HL-60 (cell line): Measurements from ENCODE around the gene ZNF441.

Experiments
- DNase-seq, 2 experiments: peaks; one replicate each; pipeline ENCODE4 v3.0.0-alpha.2; 2010 to 2020; ENCODE audit warnings: low read depth in 1 of 2, low spot score in 1 of 2
- H3K27ac ChIP-seq: fragments of 250-450 bp; sonication (Bioruptor Pico); replicated peaks from 2 replicates; pipeline ENCODE4 v1.5.1; 2020; ENCODE audit warnings: mild to moderate bottlenecking, moderate library complexity
- H3K27me3 ChIP-seq: fragments of 250-450 bp; sonication (Bioruptor Pico); 2 replicates; pipeline ENCODE4 v1.5.1; 2021; ENCODE audit warnings: mild to moderate bottlenecking, moderate library complexity; ENCODE audit not compliant: insufficient read depth, poor library complexity, severe bottlenecking
- H3K4me3 ChIP-seq: replicated peaks from 2 replicates; pipeline ENCODE4 v1.5.1; 2011; ENCODE audit warnings: mild to moderate bottlenecking, control low read depth, low read length; ENCODE audit not compliant: insufficient read depth
- GABPA ChIP-seq: IDR thresholded peaks from 2 replicates; pipeline ENCODE4 v1.6.1; 2012; ENCODE audit warnings: low read depth
- POLR2AphosphoS5 ChIP-seq: IDR thresholded peaks from 2 replicates; pipeline ENCODE4 v1.6.1; 2012; ENCODE audit warnings: low read depth
- SPI1 ChIP-seq: IDR thresholded peaks from 2 replicates; pipeline ENCODE4 v1.6.1; 2012; ENCODE audit warnings: low read depth, mild to moderate bottlenecking, borderline replicate concordance
- TF ChIP-seq, protein P1 (sequence below): IDR thresholded peaks from 2 replicates; pipeline ENCODE4 v1.6.1; 2012; ENCODE audit warnings: low read depth; ENCODE audit not compliant: insufficient replicate concordance
- TF ChIP-seq, protein P2 (sequence below): IDR thresholded peaks from one replicate; pipeline ENCODE4 v1.5.1; 2011; ENCODE audit warnings: low read length, control low read depth, inconsistent platforms; ENCODE audit not compliant: insufficient read depth

ZNF441 gene

DNA sequence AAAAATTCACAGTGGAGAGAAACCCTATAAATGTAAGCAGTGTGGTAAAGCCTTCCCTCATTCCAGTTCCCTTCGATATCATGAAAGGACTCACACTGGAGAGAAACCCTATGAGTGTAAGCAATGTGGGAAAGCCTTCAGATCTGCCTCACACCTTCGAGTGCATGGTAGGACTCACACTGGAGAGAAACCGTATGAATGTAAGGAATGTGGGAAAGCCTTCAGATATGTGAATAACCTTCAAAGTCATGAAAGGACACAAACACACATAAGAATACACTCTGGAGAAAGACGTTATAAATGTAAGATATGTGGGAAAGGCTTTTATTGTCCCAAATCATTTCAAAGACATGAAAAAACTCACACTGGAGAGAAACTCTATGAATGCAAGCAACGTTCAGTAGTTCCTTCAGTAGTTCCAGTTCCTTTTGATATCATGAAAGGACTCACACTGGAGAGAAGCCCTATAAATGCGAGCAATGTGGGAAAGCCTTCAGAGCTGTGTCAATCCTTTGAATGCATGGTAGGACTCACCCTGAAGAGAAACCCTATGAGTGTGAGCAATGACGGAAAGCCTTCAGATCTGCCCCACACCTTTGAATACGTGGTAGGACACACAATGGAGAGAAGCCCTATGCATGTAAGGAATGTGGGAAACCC, 65.6 kb downstream of the ZNF441 start:
- no peak for DNase-seq
- TF ChIP-seq, protein P1, sequence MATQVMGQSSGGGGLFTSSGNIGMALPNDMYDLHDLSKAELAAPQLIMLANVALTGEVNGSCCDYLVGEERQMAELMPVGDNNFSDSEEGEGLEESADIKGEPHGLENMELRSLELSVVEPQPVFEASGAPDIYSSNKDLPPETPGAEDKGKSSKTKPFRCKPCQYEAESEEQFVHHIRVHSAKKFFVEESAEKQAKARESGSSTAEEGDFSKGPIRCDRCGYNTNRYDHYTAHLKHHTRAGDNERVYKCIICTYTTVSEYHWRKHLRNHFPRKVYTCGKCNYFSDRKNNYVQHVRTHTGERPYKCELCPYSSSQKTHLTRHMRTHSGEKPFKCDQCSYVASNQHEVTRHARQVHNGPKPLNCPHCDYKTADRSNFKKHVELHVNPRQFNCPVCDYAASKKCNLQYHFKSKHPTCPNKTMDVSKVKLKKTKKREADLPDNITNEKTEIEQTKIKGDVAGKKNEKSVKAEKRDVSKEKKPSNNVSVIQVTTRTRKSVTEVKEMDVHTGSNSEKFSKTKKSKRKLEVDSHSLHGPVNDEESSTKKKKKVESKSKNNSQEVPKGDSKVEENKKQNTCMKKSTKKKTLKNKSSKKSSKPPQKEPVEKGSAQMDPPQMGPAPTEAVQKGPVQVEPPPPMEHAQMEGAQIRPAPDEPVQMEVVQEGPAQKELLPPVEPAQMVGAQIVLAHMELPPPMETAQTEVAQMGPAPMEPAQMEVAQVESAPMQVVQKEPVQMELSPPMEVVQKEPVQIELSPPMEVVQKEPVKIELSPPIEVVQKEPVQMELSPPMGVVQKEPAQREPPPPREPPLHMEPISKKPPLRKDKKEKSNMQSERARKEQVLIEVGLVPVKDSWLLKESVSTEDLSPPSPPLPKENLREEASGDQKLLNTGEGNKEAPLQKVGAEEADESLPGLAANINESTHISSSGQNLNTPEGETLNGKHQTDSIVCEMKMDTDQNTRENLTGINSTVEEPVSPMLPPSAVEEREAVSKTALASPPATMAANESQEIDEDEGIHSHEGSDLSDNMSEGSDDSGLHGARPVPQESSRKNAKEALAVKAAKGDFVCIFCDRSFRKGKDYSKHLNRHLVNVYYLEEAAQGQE: no peak
- TF ChIP-seq POLR2AphosphoS5 (no peak), GABPA (no peak), SPI1 (no peak)
- TF ChIP-seq, protein P2, sequence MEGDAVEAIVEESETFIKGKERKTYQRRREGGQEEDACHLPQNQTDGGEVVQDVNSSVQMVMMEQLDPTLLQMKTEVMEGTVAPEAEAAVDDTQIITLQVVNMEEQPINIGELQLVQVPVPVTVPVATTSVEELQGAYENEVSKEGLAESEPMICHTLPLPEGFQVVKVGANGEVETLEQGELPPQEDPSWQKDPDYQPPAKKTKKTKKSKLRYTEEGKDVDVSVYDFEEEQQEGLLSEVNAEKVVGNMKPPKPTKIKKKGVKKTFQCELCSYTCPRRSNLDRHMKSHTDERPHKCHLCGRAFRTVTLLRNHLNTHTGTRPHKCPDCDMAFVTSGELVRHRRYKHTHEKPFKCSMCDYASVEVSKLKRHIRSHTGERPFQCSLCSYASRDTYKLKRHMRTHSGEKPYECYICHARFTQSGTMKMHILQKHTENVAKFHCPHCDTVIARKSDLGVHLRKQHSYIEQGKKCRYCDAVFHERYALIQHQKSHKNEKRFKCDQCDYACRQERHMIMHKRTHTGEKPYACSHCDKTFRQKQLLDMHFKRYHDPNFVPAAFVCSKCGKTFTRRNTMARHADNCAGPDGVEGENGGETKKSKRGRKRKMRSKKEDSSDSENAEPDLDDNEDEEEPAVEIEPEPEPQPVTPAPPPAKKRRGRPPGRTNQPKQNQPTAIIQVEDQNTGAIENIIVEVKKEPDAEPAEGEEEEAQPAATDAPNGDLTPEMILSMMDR: no peak

DNA sequence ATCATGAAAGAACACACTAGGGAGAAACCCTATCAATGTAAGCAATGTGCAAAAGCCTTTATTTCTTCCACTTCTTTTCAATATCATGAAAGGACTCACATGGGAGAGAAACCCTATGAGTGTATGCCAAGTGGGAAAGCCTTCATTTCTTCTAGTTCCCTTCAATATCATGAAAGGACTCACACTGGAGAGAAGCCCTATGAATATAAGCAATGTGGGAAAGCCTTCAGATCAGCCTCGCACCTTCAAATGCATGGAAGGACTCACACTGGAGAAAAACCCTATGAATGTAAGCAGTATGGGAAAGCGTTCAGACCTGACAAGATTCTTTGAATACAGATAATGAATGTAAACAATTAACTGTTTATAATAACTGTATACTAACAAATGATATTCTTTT, 66.7 kb downstream of the ZNF441 start:
- Histone ChIP-seq H3K27me3 (no peaks in the 10 kb centered on the region), H3K4me3 (no peak overlapping the region), H3K27ac (no peak overlapping the region)
- no peak for DNase-seq
- TF ChIP-seq, protein P2: no peak
- TF ChIP-seq, protein P1: no peak
- TF ChIP-seq GABPA (no peak), SPI1 (no peak), POLR2AphosphoS5 (no peak)

More for the DNA sequence above, 65.6 kb downstream of the ZNF441 start:
- Histone ChIP-seq H3K27me3 (no peaks in the 10 kb centered on the region), H3K27ac (no peak overlapping the region), H3K4me3 (no peak overlapping the region)
